Endodermal cell (in vitro differentiated cells): ENCODE measurements around the gene PIM3. TPM values are rescaled to one million over a fixed set of nuclear protein-coding genes. Genes with fewer than 3 reads are reported as not detected.

Experiments used
- DNase-seq: peaks from one replicate; pipeline ENCODE4 v3.0.0-alpha.2; 2017
- H3K27ac ChIP-seq: 2 replicates; pipeline ENCODE4 v1.5.1; 2013; ENCODE audit warnings: mild to moderate bottlenecking, low read depth, low read length, moderate library complexity
- H3K27me3 ChIP-seq: 2 replicates; pipeline ENCODE4 v1.6.1; 2013; ENCODE audit warnings: mild to moderate bottlenecking, low read length, moderate library complexity; ENCODE audit not compliant: insufficient read depth, control insufficient read depth, poor library complexity, severe bottlenecking
- H3K36me3 ChIP-seq: 2 replicates; pipeline ENCODE4 v1.7.0; 2013; ENCODE audit warnings: mild to moderate bottlenecking, low read length, moderate library complexity; ENCODE audit not compliant: control insufficient read depth, insufficient read depth
- H3K4me1 ChIP-seq: one replicate; pipeline ENCODE4 v1.7.0; 2013; ENCODE audit warnings: low read length; ENCODE audit not compliant: control insufficient read depth, insufficient read depth
- H3K4me3 ChIP-seq: 2 replicates; pipeline ENCODE4 v1.5.1; 2013; ENCODE audit warnings: mild to moderate bottlenecking, low read length, moderate library complexity
- H3K9ac ChIP-seq: 2 replicates; pipeline ENCODE4 v1.6.1; 2013; ENCODE audit warnings: mild to moderate bottlenecking, low read length, moderate library complexity; ENCODE audit not compliant: poor library complexity, severe bottlenecking; ENCODE audit errors: extremely low read depth
- H3K9me3 ChIP-seq: 2 replicates; pipeline ENCODE4 v1.6.1; 2013; ENCODE audit warnings: mild to moderate bottlenecking, low read length, moderate library complexity; ENCODE audit not compliant: control insufficient read depth
- H3K27ac Mint-ChIP-seq: 2 replicates; pipeline ENCODE4 v1.8.0; 2020; ENCODE audit warnings: mixed read lengths
- H3K27me3 Mint-ChIP-seq: 2 replicates; pipeline ENCODE4 v1.8.0; 2021; ENCODE audit warnings: mild to moderate bottlenecking, mixed read lengths; ENCODE audit not compliant: insufficient read depth
- H3K36me3 Mint-ChIP-seq: 2 replicates; pipeline ENCODE4 v1.8.0; 2020; ENCODE audit warnings: low read depth, mixed read lengths
- H3K4me1 Mint-ChIP-seq: 2 replicates; pipeline ENCODE4 v1.8.0; 2020; ENCODE audit warnings: mixed read lengths
- H3K4me3 Mint-ChIP-seq: 2 replicates; pipeline ENCODE4 v1.8.0; 2020; ENCODE audit warnings: mild to moderate bottlenecking, moderate library complexity, mixed read lengths
- H3K9me3 Mint-ChIP-seq: 2 replicates; pipeline ENCODE4 v1.8.0; 2020; ENCODE audit warnings: mild to moderate bottlenecking, mixed read lengths
- CTCF ChIP-seq: fragments of 200-600 bp; sonication (generic); conservative IDR thresholded peaks from 2 replicates; pipeline ENCODE4 v1.5.0; 2021; ENCODE audit warnings: antibody characterized with exemption, mild to moderate bottlenecking
- WGBS, 2 experiments: methylation state at CpG; one replicate each; pipeline versions ENCODE4 v1.1.5 to v1.1.7; 2013; ENCODE audit warnings: missing lambda C conversion rate in 2 of 2, mixed read lengths in 1 of 2; ENCODE audit not compliant: insufficient coverage in 1 of 2, insufficient read length in 1 of 2; 5-methylcytosine and 5-hydroxymethylcytosine counted together
- total RNA-seq, 2 donors: library from RNA; stranded (reverse); fragmentation: NEBNext Ultra II Directional in 1 of 2; extraction: Animal tissue kit (Norgen Biotek cat#: 25700) in 1 of 2; gene quantifications; 2 replicates in 1 of 2; 3 replicates in 1 of 2; pipeline ENCODE4 v1.2.1, GENCODE V29; 2021

The PIM3 gene
- total RNA-seq, 2 donors from 2014 or later = 31.5 to 36.6 TPM

- 78 to 86% methylated on average over 22 to 45 of the region's 46 CpGs for WGBS, 2 experiments
- H3K4me1 Mint-ChIP-seq = no peaks in the 10 kb centered on the region
- Histone ChIP-seq H3K36me3 (no peaks in the 10 kb centered on the region), H3K27me3 (peaks cover 51% of the 10 kb centered on the region), H3K4me1 (no peaks in the 10 kb centered on the region), H3K27ac (no peak overlapping the region), H3K9ac (no peak overlapping the region), H3K9me3 (no peaks in the 10 kb centered on the region), H3K4me3 (no peak overlapping the region)
- TF ChIP-seq CTCF = no peak
- no peaks in the 10 kb centered on the region for H3K36me3 Mint-ChIP-seq
- no peak overlapping the region for H3K27ac Mint-ChIP-seq
- peaks cover 29% of the 10 kb centered on the region for H3K27me3 Mint-ChIP-seq
- H3K9me3 Mint-ChIP-seq = no peaks in the 10 kb centered on the region
- H3K4me3 Mint-ChIP-seq = no peak overlapping the region
- peak; percentile 36 for DNase-seq
These were observed 49.4 kb downstream of the PIM3 start for GRCh38 chr22:50009765-50010675.

GRCh38 chr22:50010676-50011446, 50.3 kb downstream of the PIM3 start:
- Histone ChIP-seq H3K27me3 (peaks cover 56% of the 10 kb centered on the region), H3K9ac (no peak overlapping the region), H3K9me3 (no peaks in the 10 kb centered on the region), H3K27ac (no peak overlapping the region), H3K4me1 (no peaks in the 10 kb centered on the region), H3K36me3 (no peaks in the 10 kb centered on the region), H3K4me3 (no peak overlapping the region)
- no peak for TF ChIP-seq CTCF
- Mint-ChIP-seq H3K27ac (no peak overlapping the region), H3K4me1 (no peaks in the 10 kb centered on the region), H3K9me3 (no peaks in the 10 kb centered on the region), H3K27me3 (peaks cover 34% of the 10 kb centered on the region), H3K4me3 (no peak overlapping the region), H3K36me3 (no peaks in the 10 kb centered on the region)
- WGBS, 2 experiments = 17 to 27% methylated on average over 8 to 48 of the region's 61 CpGs
- no peak for DNase-seq

GRCh38 chr22:50011447-50012210, 51.1 kb downstream of the PIM3 start:
- no peak for TF ChIP-seq CTCF
- Histone ChIP-seq H3K9ac (no peak overlapping the region), H3K27ac (no peak overlapping the region), H3K36me3 (no peaks in the 10 kb centered on the region), H3K4me3 (no peak overlapping the region), H3K27me3 (peaks cover 63% of the 10 kb centered on the region), H3K4me1 (no peaks in the 10 kb centered on the region), H3K9me3 (no peaks in the 10 kb centered on the region)
- WGBS, 2 experiments = 61 to 72% methylated on average over 10 to 18 of the region's 18 CpGs
- Mint-ChIP-seq H3K4me1 (no peaks in the 10 kb centered on the region), H3K4me3 (no peak overlapping the region), H3K36me3 (no peaks in the 10 kb centered on the region), H3K27ac (no peak overlapping the region), H3K9me3 (no peaks in the 10 kb centered on the region), H3K27me3 (peaks cover 37% of the 10 kb centered on the region)
- DNase-seq = peak; percentile 67
